DND-41 (cell line): ENCODE results near the gene DIS3L2.

ENCODE experiments used
- CTCF ChIP-seq: IDR thresholded peaks from 2 replicates; pipeline ENCODE4 v1.5.1; 2012; ENCODE audit warnings: borderline replicate concordance, low read length, moderate library complexity, mild to moderate bottlenecking; ENCODE audit not compliant: poor library complexity, severe bottlenecking; ENCODE audit errors: extremely low read depth
- EZH2 ChIP-seq: IDR thresholded peaks from 3 replicates; pipeline ENCODE4 v1.6.1; 2012; ENCODE audit warnings: borderline replicate concordance, low read depth, mild to moderate bottlenecking, moderate library complexity, low read length, inconsistent platforms; ENCODE audit not compliant: severe bottlenecking

GRCh38 chr2:232268636-232269165 is 307.2 kb downstream of the DIS3L2 start:
- TF ChIP-seq CTCF (no peak), EZH2 (no peak)
